ENCODE data around the gene CMTM2. TPM values are rescaled to one million over a fixed set of nuclear protein-coding genes. Genes with fewer than 3 reads are reported as not detected.

Gene CMTM2
- total RNA-seq, 1 experiment from 2014 or later = not detected

GRCh38 chr16:66600477-66600876, 21.2 kb downstream of the CMTM2 start:
- Histone ChIP-seq H3K27ac (ENCODE audit: low read length) (no peak overlapping the region), H3K36me3 (ENCODE audit: control insufficient read depth, insufficient read depth, low read length) (no peaks in the 10 kb centered on the region; the same call in 1 of the 2 replicates), H3K9me3 (ENCODE audit: control insufficient read depth, insufficient read depth, low read depth, low read length) (no peaks in the 10 kb centered on the region), H3K27me3 (ENCODE audit: control insufficient read depth, insufficient read depth, low read length) (no peaks in the 10 kb centered on the region), H3K4me3 (ENCODE audit: low read depth in 2 of 2, low read length in 2 of 2) (no peak overlapping the region), H3K4me1 (ENCODE audit: control insufficient read depth, insufficient read depth, low read length) (0 out of 2 replicates have a peak, but pooled peaks cover 2% of the 10 kb centered on the region)
- no peak for TF ChIP-seq SIN3A (IDR thresholded peaks at IDR 0.05; ENCODE audit: borderline replicate concordance, insufficient read depth, low read depth, low read length)
- no peak for TF ChIP-seq REST (IDR thresholded peaks at IDR 0.05; ENCODE audit: insufficient read depth in 1 of 2, low read depth in 2 of 2, low read length in 1 of 2)
- no peak for TF ChIP-seq TCF7L2 (IDR thresholded peaks at IDR 0.05; ENCODE audit: low read depth, low read length)
- no peak for TF ChIP-seq CTCF (IDR thresholded peaks at IDR 0.05)
- TF ChIP-seq POLR2AphosphoS5 (IDR thresholded peaks at IDR 0.05; ENCODE audit: low read depth, low read length) = no peak
- in situ Hi-C loops (cut with HindIII; ENCODE audit: low pct_unique_long_range_greater_than_20kb, low sequenced_read_pairs) = no loop called here
- POLR2A ChIA-PET = interaction anchor here (0.7 kb wide), 1 partner anchor 1761 kb away, joined by 3 read pairs; no protein-coding TSS in a partner anchor
- intact Hi-C loops (cut with micrococcal nuclease; ENCODE audit: unreplicated experiment) = loop anchor here (10.0 kb wide), 1 partner anchor 196 kb away; no protein-coding TSS in a partner anchor
- DNase-seq (ENCODE audit: low read depth, low spot score) = no peak
- BruUV-seq (replicated peaks) = no TSS peak
- CTCF ChIA-PET = no interaction called here
- no peak for ATAC-seq

GRCh38 chr16:66601471-66601870, 22.2 kb downstream of the CMTM2 start:
- no peak overlapping the region for H3K4me3 ChIP-seq (ENCODE audit: low read depth in 2 of 2, low read length in 2 of 2)
- ChIA-PET POLR2A (no interaction called here), CTCF (no interaction called here)
- H3K27me3 ChIP-seq (ENCODE audit: control insufficient read depth, insufficient read depth, low read length) = no peaks in the 10 kb centered on the region
- DNase-seq (ENCODE audit: low read depth, low spot score) (no peak), ATAC-seq (no peak)
- in situ Hi-C loops (cut with HindIII; ENCODE audit: low pct_unique_long_range_greater_than_20kb, low sequenced_read_pairs) = no loop called here
- intact Hi-C loops (cut with micrococcal nuclease; ENCODE audit: unreplicated experiment) = loop anchor here (10.0 kb wide), 1 partner anchor 197 kb away; no protein-coding TSS in a partner anchor
- H3K4me1 ChIP-seq (ENCODE audit: control insufficient read depth, insufficient read depth, low read length) = peaks cover 9% of the 10 kb centered on the region
- H3K9me3 ChIP-seq (ENCODE audit: control insufficient read depth, insufficient read depth, low read depth, low read length) = no peaks in the 10 kb centered on the region
- no TSS peak for BruUV-seq (replicated peaks)
- no peak overlapping the region for H3K27ac ChIP-seq (ENCODE audit: low read length)
- TF ChIP-seq REST (IDR thresholded peaks at IDR 0.05; ENCODE audit: insufficient read depth in 1 of 2, low read depth in 2 of 2, low read length in 1 of 2) = no peak
- no peak for TF ChIP-seq POLR2AphosphoS5 (IDR thresholded peaks at IDR 0.05; ENCODE audit: low read depth, low read length)
- no peak for TF ChIP-seq CTCF (IDR thresholded peaks at IDR 0.05)
- no peak for TF ChIP-seq TCF7L2 (IDR thresholded peaks at IDR 0.05; ENCODE audit: low read depth, low read length)
- no peak for TF ChIP-seq SIN3A (IDR thresholded peaks at IDR 0.05; ENCODE audit: borderline replicate concordance, insufficient read depth, low read depth, low read length)
- H3K36me3 ChIP-seq (ENCODE audit: control insufficient read depth, insufficient read depth, low read length) = no peaks in the 10 kb centered on the region; the same call in 1 of the 2 replicates

All from Panc1 (cell line).